HG03469 (cell line): ENCODE measurements around the gene SVIL.

ENCODE experiments used
- ATAC-seq: cut with Tn5 transposase; IDR thresholded peaks from one replicate; pipeline ENCODE4 v1.9.1; 2021; ENCODE audit warnings: mild to moderate bottlenecking, moderate library complexity, moderate number of reproducible peaks; ENCODE audit not compliant: unreplicated experiment

SVIL gene, protein sequence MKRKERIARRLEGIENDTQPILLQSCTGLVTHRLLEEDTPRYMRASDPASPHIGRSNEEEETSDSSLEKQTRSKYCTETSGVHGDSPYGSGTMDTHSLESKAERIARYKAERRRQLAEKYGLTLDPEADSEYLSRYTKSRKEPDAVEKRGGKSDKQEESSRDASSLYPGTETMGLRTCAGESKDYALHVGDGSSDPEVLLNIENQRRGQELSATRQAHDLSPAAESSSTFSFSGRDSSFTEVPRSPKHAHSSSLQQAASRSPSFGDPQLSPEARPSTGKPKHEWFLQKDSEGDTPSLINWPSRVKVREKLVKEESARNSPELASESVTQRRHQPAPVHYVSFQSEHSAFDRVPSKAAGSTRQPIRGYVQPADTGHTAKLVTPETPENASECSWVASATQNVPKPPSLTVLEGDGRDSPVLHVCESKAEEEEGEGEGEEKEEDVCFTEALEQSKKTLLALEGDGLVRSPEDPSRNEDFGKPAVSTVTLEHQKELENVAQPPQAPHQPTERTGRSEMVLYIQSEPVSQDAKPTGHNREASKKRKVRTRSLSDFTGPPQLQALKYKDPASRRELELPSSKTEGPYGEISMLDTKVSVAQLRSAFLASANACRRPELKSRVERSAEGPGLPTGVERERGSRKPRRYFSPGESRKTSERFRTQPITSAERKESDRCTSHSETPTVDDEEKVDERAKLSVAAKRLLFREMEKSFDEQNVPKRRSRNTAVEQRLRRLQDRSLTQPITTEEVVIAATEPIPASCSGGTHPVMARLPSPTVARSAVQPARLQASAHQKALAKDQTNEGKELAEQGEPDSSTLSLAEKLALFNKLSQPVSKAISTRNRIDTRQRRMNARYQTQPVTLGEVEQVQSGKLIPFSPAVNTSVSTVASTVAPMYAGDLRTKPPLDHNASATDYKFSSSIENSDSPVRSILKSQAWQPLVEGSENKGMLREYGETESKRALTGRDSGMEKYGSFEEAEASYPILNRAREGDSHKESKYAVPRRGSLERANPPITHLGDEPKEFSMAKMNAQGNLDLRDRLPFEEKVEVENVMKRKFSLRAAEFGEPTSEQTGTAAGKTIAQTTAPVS (N-terminal part only)

DNA sequence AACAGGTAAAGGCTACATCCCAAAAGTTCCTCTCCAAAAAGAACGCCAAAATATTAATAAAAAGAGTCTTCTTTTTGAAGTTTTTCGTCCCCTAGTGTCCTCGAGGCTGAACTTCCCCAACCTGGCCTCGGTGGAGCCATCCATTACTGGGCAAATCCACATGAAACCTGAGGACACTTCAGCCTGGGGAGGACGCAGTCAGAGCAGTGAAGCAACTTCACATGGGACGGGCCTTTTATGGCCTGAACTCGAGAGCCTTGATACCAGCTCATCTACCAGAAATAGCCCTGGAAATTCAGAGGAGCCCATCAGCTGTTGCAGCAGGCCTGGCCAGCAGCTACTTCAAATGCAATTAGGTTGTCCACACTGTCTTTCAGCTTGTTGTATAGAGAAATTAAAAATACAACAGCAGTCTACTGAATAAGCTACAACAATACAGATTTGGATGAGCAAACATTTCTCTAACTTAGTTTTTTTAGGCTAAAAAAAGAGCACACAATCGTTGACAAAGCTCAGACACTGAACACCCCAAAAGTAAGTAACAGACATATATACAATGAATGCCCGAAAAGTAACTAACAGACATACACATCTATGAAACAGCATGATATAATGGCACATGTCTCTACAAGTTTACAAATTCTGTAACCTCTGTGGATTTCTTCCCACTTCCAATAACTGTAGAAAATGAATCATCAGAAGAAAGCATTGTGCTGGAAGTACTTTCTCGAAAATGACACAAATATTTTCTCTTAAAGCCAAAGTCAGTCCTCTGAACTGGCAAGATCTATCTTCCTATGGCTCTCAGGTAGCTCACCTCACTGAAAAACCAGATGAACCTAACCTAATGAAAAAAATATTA is at the start of gene SVIL:
TSS of gene SVIL (minus strand) at position 208 of the 862 bp plus-strand sequence. CDS start 79,913 bp downstream, outside the sequence.
- no peak for ATAC-seq

DNA sequence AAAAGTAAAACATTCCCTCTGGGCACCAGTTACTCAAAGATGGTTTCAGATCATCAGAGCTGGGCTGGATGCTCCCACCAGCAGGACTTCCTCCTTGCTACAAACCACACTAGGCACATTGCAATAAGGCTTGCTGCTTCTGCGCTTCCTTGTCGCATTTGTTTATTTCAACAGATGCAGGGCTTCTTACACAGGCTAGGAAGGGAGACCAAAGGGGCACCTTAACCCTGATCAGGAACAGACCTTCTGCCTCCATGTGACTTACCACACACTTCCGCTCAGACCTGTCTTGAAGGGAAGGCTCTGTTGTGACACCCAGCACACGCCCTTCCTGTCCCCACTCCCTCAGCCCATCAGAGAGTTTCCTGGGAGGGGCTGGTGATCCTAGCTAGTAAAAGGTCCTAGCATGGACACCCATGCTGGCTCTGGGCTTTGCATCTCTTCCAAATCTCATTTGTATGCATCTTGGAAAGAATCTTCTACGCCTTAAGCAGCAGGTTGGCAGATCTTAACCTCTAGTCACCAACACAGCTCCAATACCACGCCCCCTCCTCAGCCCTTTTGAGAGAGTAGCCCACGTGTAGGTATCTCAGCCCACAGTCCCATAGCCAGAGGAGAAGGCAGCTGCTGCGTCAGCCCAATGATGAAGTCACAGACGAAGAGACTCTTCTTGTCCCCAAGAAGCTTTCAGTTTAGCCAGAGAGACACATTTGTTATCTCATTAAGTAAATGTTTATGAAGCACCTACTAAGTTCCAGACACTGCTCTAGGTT is 47.1 kb upstream of the SVIL start:
- ATAC-seq, result no peak

DNA sequence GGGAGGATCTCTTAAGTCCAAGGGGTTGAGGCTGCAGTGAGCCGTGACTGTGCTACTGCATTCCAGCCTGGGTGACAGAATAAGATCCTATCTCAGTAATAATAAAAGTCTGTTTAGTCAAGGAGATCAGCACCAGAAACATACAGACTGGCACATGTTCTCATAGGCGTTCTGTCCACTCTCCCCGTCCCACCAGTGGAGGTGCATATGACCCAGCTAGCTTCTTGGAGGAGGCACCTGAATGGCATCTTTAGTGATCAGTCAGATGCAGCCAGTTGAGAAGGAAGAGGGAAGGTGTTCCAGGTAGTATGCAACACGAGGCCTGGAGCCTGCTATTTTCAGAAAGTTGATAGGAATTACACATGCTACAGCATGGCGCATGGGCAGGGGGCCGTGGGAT is 45.3 kb upstream of the SVIL start:
- no peak for ATAC-seq

DNA sequence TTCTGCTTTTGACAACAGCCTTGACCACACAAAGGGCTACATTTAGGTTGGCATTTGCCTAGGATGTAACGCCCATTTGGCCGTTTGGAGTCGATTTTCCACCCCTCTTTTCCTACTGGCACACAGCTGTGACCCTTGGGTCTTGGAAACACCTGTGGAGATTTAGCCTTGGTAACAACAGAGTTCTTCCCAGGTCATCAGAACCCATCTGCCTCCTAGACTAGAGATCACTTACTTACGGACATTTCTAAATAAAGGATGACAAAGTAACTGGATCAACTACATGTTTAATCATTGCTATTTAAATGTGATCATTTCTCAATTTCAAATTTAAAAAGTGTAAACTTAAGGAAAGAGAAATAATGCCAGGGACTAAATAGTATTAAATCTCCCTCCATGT is 42.0 kb upstream of the SVIL start:
- no peak for ATAC-seq

DNA sequence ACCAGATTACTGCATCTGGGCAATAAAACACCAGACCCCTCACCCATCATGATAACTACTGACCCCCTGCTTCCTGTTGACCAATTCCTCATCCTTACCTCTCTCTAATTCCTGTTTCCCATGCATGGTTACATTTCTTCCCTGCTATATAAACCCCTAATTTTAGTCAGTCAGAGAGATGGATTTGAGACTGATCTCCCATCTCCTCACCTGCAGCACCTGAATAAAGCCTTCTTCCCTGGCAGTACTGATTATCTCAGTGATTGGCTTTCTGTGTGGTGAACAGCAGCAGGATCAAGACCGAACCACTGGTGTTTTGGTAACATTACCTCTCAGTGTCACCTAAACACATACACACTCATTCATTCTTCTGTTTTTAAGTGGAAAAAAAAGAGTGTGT is 41.2 kb upstream of the SVIL start:
- no peak for ATAC-seq

DNA sequence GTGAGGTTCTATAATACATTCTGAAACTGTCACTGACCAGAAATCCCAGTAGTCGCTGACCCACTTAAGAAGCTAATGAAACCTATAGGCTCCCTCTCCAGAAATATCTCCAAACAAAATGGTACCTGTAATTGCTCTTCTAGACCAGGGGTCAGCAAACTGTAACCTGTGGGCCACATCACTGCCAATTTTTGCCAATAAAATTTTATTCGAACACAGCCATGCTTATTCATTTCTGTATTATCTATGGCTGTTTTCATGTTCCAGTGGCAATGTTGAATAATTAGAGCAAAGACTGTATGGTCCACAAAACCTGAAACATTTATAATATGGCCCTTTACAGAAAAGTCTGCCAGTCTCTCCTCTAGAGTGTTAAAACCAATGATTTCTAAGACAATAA is 37.2 kb upstream of the SVIL start:
- no peak for ATAC-seq

DNA sequence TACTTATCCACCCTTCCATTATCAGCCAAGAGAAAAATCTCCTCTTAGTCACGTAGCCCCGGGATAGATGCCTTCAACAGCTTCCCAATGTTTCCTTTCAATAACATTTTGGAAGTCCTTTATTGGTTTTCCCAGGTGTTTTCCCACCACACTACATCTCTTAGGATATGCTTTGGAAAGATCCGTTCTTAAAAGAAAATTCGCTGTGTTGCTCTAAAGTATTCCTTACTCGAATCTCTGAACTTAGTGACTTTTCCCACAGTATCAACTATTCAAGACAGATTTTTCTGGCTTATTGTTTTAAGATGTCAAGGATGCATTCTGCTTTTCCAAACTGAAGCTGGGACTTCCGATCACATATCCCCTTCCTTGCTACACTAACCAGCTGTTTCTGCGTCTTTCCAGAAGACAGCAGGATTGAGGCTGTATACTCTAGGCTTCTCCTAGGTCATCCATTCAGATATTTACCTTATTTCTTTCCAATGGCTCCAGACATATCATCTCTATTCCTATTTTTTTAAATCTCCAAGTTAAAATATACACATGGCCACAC is 36.5 kb upstream of the SVIL start:
- no peak for ATAC-seq

DNA sequence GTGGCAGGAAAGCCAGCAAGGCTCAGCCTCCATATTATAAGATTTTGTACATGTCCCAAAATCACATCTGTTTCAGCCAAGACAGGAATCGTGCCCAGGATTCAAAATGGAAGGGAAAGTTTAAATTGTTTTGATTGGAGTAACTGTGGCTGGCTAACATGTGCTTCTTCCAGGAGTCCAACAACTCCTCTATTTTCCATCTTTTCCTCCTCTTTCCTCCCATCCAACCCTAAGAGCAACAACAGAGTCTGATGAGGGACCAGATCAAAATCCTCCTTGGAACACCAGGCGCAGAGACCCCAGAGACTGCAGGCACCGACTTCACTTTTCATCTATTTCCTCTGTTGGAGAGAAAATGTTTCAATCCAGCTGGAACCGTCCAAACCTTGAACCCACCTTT is 36.0 kb upstream of the SVIL start:
- no peak for ATAC-seq

DNA sequence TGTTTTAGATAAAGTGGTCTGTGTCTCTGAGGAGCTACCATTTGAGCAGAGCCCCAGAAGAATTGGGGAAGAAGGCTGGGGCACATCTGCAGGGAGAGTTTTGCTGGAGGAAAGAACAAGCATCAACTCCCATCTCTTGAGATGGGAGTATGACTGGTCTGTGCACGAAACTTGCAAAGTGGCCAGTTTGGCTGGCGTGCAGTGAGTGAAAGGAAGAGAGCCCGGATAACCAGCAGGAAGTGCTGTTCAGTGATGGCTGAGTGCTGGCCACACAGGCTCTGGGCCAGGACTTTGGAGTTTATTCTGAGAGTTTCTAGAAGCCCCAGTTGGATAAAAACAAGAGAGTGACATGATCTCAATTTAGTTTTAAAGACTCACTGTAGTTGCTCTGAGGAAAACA is 34.4 kb upstream of the SVIL start:
- ATAC-seq, result no peak

DNA sequence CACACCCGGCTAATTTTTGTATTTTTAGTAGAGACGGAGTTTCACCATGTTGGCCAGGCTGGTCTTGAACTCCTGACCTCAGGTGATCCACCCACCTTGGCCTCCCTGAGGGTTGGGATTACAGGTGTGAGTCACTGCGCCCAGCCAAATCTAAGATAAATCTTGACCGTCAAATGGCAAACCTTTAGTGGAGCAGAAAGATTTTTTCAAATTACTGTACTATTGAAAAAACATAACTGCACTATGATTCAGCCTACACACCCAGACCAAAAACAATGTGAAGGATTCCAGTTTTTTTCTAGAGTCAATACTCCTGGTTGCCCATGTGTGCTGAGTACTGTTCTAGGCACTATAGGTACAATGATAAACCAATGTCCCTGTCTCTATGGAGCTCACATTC is 33.9 kb upstream of the SVIL start:
- ATAC-seq, result no peak

DNA sequence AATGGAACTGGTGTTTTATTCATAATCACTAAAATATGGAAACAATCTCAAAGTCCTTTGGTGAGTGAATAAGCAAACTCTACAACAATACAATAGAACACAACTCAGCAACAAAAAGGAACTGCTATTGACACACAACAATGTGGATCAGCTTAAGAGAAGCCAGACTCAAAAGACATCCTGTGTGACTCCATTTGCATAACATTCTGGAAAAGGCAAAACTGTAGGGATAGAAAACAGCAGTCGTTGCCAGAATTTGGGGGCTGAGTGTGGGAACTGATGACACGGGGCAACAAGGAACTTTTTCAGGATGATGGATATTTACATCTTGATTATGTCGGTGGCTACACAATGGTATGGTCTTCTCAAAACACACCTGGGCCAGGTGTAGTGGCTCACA is 32.4 kb upstream of the SVIL start:
- ATAC-seq, result no peak

DNA sequence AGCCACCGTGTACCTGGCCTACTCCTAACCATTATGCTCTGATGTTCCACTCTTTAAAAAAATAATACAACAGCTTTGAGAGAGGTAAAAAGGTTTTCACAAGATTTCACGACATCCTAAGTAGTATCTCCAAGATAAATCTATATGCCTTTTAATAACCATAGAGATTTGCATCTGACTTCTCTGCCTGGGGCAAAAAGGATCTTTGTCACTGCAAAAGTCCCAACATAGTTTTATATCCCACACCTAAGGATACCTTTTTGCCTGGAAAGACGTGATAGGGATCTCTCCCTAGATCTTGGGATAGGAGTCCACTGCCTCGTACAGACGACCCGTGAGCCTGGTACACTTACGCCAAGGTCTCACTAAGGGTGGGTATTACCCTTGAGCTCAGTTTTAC is 31.4 kb upstream of the SVIL start:
- ATAC-seq, result no peak

DNA sequence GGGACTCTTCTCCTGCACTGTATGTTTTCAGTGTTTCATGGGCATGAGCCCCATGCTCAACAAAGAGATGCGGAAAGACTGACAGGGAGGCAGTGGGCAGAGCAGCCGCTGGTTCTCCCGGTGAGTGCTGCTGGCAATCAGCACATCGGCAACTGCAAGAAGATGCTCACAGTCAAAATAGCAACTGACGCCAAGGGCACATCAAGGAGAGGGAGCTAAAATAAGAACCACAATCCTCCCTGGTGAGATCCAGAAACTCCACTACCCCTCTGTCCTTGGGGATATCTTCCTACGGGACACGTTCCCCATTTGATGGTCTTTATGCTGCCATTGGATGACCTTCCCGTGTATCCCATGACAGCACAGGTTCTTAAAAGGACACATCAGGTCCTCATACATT is 28.9 kb upstream of the SVIL start:
- no peak for ATAC-seq

DNA sequence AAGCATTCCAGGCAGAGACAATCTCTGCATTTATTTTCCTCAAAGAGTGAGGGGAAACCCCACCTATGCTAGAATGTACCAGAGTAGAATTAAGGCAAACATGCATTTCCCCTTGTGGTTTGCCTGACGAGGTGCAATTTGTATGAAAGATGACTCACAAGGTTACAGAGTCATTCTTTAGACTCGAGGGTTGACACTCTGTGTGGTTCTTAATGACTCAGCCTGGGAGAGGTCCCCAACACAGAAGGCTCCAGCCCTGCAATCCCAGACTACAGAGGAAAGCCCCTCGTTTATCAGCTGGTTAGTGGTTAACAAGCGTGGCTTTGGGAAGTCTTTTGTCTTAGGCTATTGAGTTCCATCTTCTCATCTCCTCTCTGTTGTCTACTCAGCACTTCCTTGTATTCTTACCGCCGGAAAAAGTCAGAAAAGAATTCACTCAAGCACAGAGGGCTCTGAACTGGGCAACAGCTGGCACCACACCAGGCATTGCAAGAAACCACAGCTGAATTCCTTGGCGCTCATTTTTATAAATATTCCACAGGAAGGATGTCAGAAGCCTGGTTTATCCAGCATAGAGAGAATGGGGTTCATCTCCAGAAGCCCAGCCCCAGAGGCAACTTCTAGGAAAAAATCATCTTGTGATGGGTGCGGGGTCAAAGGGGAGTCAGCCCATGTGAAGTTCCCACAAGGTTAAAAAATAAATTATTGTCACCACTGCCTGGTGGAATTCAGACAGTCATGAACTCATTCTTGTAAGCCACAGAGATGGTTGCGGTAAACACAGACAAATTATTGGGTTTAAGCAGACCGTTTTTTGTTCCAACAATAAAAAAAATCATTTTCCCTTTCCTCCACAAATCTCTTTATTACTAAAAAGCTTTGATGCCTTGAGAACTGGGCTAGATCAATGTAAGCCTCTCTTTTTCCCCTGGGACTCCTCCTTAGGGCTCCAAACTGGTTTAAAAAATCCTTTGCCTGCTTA is 24.5 kb upstream of the SVIL start:
- ATAC-seq, result peak; percentile 98

DNA sequence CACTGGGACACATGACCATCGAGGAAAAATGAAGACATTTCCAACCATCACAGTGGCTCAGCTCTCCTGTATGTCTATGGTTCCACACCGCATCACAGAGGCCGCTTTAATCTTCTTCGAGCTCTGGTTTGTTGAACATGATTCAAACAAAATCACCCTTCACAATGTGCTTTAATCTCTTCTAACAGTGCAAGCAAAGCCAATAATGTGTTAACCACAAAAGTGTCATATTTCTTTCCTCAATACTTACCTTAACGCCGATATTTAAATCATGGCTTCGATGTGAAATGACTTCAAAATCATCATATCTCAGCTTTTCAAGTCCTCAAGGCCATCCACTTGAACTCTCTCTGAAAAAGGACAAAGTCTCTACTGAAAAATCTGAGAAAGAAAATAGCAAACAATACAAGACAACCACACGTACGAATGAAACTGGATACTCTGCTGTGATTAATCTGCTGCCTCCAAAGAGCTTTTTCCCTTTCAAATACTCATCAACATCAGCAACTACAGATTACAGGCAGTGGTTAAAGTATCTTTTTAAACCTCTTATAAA is 23.0 kb upstream of the SVIL start:
- ATAC-seq, result no peak

DNA sequence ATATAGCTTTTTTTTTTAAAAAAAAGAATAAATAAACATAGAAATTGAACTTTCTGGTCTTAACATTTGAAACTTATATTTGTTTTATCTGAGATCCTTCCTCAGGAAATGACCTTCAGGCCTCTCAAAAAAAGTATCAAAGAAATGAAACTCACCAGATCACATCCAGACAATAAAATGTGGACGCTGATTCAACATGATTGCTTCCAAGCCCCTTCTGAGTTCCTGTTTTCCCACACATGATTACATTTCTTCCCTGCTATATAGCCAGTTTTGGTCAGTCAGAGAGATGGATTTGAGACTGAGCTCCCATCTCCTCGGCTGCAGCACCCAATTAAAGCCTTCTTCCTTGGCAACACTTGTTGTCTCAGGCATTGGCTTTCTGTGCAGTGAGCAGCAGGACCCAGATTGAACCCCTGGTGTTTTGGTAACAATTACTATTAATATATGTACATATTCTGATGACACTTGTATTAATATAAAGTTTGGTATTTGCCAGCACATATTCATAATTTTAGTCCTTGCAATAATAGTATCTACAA is 21.8 kb upstream of the SVIL start:
- no peak for ATAC-seq

DNA sequence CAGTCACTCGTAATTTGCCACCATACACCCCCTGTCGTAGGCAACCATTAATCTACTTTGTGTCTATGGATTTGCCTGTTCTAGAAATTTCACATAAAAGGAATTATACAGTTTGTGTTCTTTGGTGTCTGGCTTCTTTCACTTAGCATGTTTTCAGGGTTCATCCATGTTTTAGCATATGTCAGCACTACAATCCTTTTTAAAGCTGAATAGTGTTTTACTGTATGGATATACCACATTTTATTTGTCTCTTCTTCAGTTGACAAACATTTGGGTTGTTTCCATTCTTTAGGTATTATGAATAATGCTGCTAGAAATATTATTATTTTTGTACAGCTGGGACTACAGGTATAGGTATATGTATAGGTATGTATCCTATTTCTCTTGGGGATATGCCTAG is 17.4 kb upstream of the SVIL start:
- no peak for ATAC-seq

DNA sequence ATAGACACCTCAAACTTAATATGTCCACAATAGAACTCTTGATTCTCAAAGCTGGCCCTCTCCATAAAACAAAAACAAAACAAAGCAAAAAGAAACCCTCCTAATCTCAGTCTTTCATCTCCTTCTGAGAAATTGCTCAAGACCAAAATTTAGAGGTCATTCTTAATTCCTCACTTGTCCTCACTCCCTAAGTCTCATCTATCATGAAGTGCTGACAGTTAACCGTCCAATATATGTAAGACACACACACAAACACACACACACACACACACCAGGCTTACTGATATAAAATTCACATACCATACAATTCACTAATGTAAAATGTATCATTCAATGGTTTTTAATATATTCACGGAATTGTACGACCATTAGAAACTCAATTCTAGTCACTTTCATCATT is 17.0 kb upstream of the SVIL start:
- ATAC-seq, result no peak
